ENCODE data around the gene ADAMTS12. TPM values are rescaled to one million over a fixed set of nuclear protein-coding genes. Genes with fewer than 3 reads are reported as not detected.
"Not testable (repeated sequence)": the region's sequence is repeated elsewhere in the genome, so short reads cannot be mapped to it uniquely, and the experiment has no call there.

ADAMTS12 gene
- polyA plus RNA-seq, 1 donor, result 4.2 TPM

DNA sequence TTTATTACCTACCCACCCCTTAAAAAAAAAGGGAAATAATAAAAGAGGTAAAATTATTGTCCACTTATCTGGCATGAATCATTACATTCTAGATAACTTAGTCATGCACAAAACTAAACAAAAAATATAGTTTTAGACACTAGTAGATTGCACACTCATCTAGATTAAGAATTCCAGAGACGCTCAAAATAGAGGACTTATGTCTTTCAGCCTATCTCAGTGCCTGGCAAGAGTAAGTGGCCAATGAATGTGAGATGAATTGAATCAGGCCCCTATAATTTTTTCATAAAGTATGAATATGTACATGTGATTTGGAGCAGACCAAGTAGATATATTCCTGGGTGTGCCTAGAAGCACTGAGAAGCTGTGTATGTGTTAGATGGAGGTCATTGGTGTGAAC is 42.4 kb upstream of the ADAMTS12 start:
- H3K27me3 ChIP-seq (ENCODE audit: control insufficient read depth, insufficient read depth, low read length), result peaks cover 41% of the 10 kb centered on the region
- WGBS (ENCODE audit: insufficient coverage, low lambda C conversion rate), result no CpG with 5 or more reads among the region's 1 CpG
- no peak for DNase-seq

DNA sequence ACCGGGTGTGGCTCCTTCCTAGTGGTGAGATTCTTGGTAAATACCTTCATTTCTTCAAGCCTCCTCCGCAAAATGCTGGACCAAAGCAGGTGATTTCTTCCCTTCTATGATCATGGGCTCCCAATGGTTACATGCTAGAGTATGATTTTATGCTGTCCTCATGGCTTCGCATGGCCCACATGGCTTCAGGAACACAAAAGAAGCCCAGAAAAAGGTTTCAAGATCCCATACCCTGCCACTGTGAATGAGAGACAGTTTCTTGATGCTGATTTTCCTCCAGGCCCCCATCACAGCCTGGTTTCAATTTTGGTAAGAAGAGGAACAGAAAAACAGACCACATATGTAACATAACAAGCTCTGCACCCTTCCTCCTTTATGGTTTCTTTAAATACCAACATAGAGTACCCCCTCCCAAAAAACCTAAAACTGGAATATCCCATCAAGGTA is 42.0 kb upstream of the ADAMTS12 start:
- no peak overlapping the region for H3K4me3 ChIP-seq (ENCODE audit: low read length)
- no peaks in the 10 kb centered on the region for H3K4me1 ChIP-seq (ENCODE audit: control insufficient read depth, insufficient read depth, low read length)
- DNase-seq, result no peak
- peaks cover 37% of the 10 kb centered on the region for H3K27me3 ChIP-seq (ENCODE audit: control insufficient read depth, insufficient read depth, low read length)
- WGBS (ENCODE audit: insufficient coverage, low lambda C conversion rate), result no CpG with 5 or more reads among the region's 3 CpGs
- H3K27ac ChIP-seq (ENCODE audit: low read length), result no peak overlapping the region
- no peaks in the 10 kb centered on the region for H3K36me3 ChIP-seq (ENCODE audit: control insufficient read depth, insufficient read depth, low read length)
- peaks cover 15% of the 10 kb centered on the region for H3K9me3 ChIP-seq (ENCODE audit: control insufficient read depth, low read depth, low read length)

More for the DNA sequence above, 42.4 kb upstream of the ADAMTS12 start:
- H3K4me3 ChIP-seq (ENCODE audit: low read length), result no peak overlapping the region
- H3K4me1 ChIP-seq (ENCODE audit: control insufficient read depth, insufficient read depth, low read length), result no peaks in the 10 kb centered on the region
- peaks cover 15% of the 10 kb centered on the region for H3K9me3 ChIP-seq (ENCODE audit: control insufficient read depth, low read depth, low read length)
- no peaks in the 10 kb centered on the region for H3K36me3 ChIP-seq (ENCODE audit: control insufficient read depth, insufficient read depth, low read length)
- no peak overlapping the region for H3K27ac ChIP-seq (ENCODE audit: low read length)

DNA sequence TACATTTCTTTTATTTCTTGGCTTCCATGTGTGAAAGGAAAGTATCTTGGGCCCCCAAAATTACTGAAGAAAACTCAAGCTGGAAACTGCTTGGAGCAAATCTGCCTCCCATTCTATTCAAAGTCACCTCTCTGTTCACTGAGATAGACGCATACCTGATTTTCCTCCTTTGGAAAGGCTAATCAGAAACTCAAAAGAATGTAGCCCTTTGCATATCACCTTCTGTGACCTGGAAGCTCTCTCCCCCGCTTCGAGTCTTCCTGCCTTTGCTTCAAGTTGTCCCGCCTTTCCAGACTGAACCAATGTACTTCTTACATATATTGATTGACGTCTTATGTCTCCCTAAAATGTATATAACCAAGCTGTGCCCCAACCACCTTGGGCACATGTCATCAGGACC is 39.3 kb upstream of the ADAMTS12 start:
- no peak for DNase-seq
- Histone ChIP-seq H3K4me1 (ENCODE audit: control insufficient read depth, insufficient read depth, low read length) (no peaks in the 10 kb centered on the region), H3K27me3 (ENCODE audit: control insufficient read depth, insufficient read depth, low read length) (peaks cover 11% of the 10 kb centered on the region), H3K36me3 (ENCODE audit: control insufficient read depth, insufficient read depth, low read length) (no peaks in the 10 kb centered on the region), H3K4me3 (ENCODE audit: low read length) (no peak overlapping the region), H3K27ac (ENCODE audit: low read length) (no peak overlapping the region), H3K9me3 (ENCODE audit: control insufficient read depth, low read depth, low read length) (no peaks in the 10 kb centered on the region)
- 81% methylated on average over 3 of the region's 5 CpGs for WGBS (ENCODE audit: insufficient coverage, low lambda C conversion rate)

DNA sequence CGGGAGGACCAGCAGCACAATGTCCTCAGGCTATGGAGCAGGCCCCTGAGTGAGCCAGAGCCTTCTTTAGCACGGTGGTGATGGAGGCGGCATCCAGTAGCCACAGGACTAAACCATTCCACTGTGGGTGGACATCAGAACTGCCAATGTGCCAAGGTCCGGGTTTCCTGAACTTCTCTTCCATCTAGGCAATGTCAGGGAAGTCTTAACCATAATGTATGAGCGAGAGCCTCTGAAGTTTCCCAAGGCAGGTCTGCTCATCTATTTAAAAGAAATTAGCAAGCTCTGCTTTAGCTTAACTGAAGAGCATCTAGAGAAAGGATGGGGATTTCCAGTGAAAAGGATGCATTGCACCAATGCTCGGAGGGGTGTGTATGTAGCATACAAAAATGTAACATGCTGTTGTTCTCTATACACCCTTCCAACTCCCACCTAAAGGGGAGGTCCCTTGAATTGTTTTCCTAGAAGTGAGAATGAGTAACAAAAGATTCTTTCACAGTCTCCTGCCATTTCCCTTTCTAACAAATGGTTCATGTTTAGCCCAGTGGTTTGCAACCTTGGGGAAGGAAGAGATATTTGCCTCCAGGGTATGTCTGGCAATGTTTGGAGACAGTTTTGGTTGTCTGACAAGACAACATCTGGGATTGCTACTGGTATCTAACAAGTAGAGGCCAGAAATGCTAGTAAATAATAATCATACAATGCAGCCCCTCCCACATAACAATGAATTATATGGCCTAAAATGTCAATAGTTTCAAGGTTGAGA is 38.3 kb upstream of the ADAMTS12 start:
- DNase-seq, result no peak
- Histone ChIP-seq H3K27ac (ENCODE audit: low read length) (no peak overlapping the region), H3K4me3 (ENCODE audit: low read length) (no peak overlapping the region), H3K27me3 (ENCODE audit: control insufficient read depth, insufficient read depth, low read length) (peaks cover under 1% of the 10 kb centered on the region), H3K9me3 (ENCODE audit: control insufficient read depth, low read depth, low read length) (no peaks in the 10 kb centered on the region), H3K4me1 (ENCODE audit: control insufficient read depth, insufficient read depth, low read length) (no peaks in the 10 kb centered on the region), H3K36me3 (ENCODE audit: control insufficient read depth, insufficient read depth, low read length) (no peaks in the 10 kb centered on the region)
- WGBS (ENCODE audit: insufficient coverage, low lambda C conversion rate), result no CpG with 5 or more reads among the region's 6 CpGs

DNA sequence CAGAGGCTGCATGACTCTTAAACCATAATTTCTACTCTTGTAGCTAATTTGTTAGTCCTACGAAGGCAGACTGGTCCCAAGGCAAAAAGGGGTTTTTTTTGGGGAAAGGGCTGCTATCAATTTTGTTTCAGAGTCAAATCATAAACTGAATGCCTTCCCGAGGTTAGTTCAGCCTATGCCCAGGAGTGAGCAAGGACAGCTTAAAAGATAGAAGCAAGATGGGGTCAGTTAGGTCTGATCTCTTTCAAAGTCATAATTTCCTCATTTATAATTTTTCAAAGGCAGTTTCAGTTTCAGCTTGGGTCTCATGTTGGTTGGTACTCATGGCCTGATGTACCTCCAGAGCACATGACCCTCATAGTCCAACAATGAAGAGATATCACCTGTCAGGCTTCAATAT is 36.5 kb upstream of the ADAMTS12 start:
- H3K4me1 ChIP-seq (ENCODE audit: control insufficient read depth, insufficient read depth, low read length), result no peaks in the 10 kb centered on the region
- no peaks in the 10 kb centered on the region for H3K9me3 ChIP-seq (ENCODE audit: control insufficient read depth, low read depth, low read length)
- no peaks in the 10 kb centered on the region for H3K36me3 ChIP-seq (ENCODE audit: control insufficient read depth, insufficient read depth, low read length)
- no peaks in the 10 kb centered on the region for H3K27me3 ChIP-seq (ENCODE audit: control insufficient read depth, insufficient read depth, low read length)
- WGBS (ENCODE audit: insufficient coverage, low lambda C conversion rate), result 80% methylated on average over 1 of the region's 2 CpGs
- no peak overlapping the region for H3K27ac ChIP-seq (ENCODE audit: low read length)
- H3K4me3 ChIP-seq (ENCODE audit: low read length), result no peak overlapping the region
- DNase-seq, result no peak

DNA sequence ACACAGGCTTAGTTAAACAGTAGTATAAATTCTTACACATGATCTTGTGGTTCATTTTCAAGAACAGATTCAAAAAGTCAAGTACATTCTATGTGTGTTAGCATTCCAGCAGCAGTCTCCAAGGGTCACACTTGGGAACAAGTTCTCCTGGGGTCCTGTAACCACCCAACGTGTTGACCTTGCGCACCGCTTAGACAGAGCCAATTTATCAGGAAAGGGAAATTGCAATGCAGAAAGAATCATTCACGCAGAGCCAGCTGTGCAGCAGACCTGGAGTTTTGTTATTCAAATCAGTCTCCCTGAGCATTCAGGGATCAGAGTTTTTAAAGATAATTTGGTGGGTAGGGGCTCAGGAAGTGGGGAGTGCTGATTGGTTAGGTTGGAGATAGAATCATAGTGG is 35.9 kb upstream of the ADAMTS12 start:
- WGBS (ENCODE audit: insufficient coverage, low lambda C conversion rate), result no CpG with 5 or more reads among the region's 4 CpGs
- no peak for DNase-seq
- H3K27me3 ChIP-seq (ENCODE audit: control insufficient read depth, insufficient read depth, low read length), result no peaks in the 10 kb centered on the region
- H3K9me3 ChIP-seq (ENCODE audit: control insufficient read depth, low read depth, low read length), result no peaks in the 10 kb centered on the region
- H3K4me1 ChIP-seq (ENCODE audit: control insufficient read depth, insufficient read depth, low read length), result no peaks in the 10 kb centered on the region
- no peak overlapping the region for H3K27ac ChIP-seq (ENCODE audit: low read length)
- no peak overlapping the region for H3K4me3 ChIP-seq (ENCODE audit: low read length)
- H3K36me3 ChIP-seq (ENCODE audit: control insufficient read depth, insufficient read depth, low read length), result no peaks in the 10 kb centered on the region

DNA sequence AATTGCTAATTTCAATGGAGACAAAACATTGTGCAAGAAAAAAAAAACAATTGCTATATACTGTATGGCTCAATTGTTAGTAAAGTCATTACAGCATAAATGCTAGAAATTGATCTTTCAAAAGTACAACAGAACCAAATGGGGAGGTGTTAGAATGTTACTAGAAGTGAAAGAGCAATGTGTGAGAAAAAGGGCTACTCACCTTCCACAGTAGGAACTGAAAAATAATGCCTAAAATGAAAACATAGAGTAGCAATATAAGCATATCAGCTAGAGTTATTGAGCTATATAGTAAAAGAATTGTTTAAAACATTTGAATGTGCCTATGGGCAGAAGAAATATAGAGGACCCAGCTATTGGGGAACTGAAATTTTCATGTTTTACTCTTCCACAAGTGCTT is 33.5 kb upstream of the ADAMTS12 start:
- H3K9me3 ChIP-seq (ENCODE audit: control insufficient read depth, low read depth, low read length), result no peaks in the 10 kb centered on the region
- no peak overlapping the region for H3K4me3 ChIP-seq (ENCODE audit: low read length)
- no peaks in the 10 kb centered on the region for H3K4me1 ChIP-seq (ENCODE audit: control insufficient read depth, insufficient read depth, low read length)
- H3K27ac ChIP-seq (ENCODE audit: low read length), result no peak overlapping the region
- no peaks in the 10 kb centered on the region for H3K27me3 ChIP-seq (ENCODE audit: control insufficient read depth, insufficient read depth, low read length)
- no peaks in the 10 kb centered on the region for H3K36me3 ChIP-seq (ENCODE audit: control insufficient read depth, insufficient read depth, low read length)
- DNase-seq, result no peak

DNA sequence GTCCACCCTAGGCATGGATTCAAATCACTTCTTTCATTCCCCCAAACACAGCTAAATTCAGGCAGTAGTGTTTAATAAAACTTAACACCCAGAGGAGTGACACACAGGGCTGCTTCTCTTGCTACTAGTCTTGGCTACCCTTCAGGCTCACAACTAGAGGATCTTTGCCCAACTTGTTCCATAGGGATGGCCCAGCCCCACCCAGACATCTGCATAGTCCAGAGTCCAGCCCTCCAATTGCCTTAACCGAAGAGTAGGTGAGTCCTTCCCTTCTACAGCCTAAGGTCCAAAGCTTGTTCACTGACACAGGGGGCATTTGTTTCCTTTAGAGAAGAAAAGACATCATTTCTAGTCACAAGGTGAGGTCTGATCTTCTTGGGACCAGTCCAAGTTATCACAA is 29.2 kb upstream of the ADAMTS12 start:
- no CpG with 5 or more reads among the region's 1 CpG for WGBS (ENCODE audit: insufficient coverage, low lambda C conversion rate)
- no peaks in the 10 kb centered on the region for H3K27me3 ChIP-seq (ENCODE audit: control insufficient read depth, insufficient read depth, low read length)
- H3K27ac ChIP-seq (ENCODE audit: low read length), result no peak overlapping the region
- H3K4me1 ChIP-seq (ENCODE audit: control insufficient read depth, insufficient read depth, low read length), result no peaks in the 10 kb centered on the region
- H3K36me3 ChIP-seq (ENCODE audit: control insufficient read depth, insufficient read depth, low read length), result no peaks in the 10 kb centered on the region
- H3K4me3 ChIP-seq (ENCODE audit: low read length), result no peak overlapping the region
- DNase-seq, result peak in 1 of 2 donors; percentile 14
- no peaks in the 10 kb centered on the region for H3K9me3 ChIP-seq (ENCODE audit: control insufficient read depth, low read depth, low read length)

DNA sequence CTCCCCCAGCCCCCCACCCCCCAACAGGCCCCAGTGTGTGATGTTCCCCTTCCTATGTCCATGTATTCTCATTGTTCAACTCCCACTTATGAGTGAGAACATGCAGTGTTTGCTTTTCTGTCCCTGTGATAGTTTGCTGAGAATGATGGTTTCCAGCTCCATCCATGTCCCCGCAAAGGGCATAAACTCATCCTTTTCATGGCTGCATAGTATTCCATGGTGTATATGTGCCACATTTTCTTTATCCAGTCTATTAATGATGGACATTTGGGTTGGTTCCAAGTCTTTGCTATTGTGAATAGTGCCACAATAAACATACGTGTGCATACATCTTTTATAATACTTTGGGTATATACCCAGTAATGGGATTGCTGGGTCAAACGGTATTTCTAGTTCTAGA is 23.1 kb upstream of the ADAMTS12 start:
- not testable (repeated sequence) for DNase-seq; H3K27ac ChIP-seq (ENCODE audit: low read length); H3K9me3 ChIP-seq (ENCODE audit: control insufficient read depth, low read depth, low read length); H3K36me3 ChIP-seq (ENCODE audit: control insufficient read depth, insufficient read depth, low read length); H3K27me3 ChIP-seq (ENCODE audit: control insufficient read depth, insufficient read depth, low read length); H3K4me3 ChIP-seq (ENCODE audit: low read length); H3K4me1 ChIP-seq (ENCODE audit: control insufficient read depth, insufficient read depth, low read length)
- no CpG with 5 or more reads among the region's 3 CpGs for WGBS (ENCODE audit: insufficient coverage, low lambda C conversion rate)

DNA sequence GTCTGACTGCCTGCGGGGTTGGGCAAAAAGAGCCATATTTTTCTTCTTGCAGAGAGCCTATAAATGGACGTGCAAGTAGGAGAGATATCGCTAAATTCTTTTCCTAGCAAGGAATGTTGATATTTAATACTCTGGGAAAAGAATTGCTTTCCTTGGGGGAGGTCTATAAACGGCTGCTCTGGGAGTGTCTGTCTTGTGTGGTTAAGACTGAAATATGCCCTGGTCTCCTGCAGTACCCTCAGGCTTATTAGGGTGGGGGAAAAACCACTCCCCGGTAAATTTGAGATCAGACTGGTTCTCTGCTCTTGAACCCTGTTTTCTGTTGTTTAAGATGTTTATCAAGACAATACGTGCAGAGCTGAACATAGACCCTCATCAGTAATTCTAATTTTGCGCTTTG is 14.5 kb upstream of the ADAMTS12 start:
- H3K4me3 ChIP-seq (ENCODE audit: low read length); H3K27me3 ChIP-seq (ENCODE audit: control insufficient read depth, insufficient read depth, low read length); H3K36me3 ChIP-seq (ENCODE audit: control insufficient read depth, insufficient read depth, low read length); H3K4me1 ChIP-seq (ENCODE audit: control insufficient read depth, insufficient read depth, low read length); H3K9me3 ChIP-seq (ENCODE audit: control insufficient read depth, low read depth, low read length); H3K27ac ChIP-seq (ENCODE audit: low read length); DNase-seq: not testable (repeated sequence)
- WGBS (ENCODE audit: insufficient coverage, low lambda C conversion rate), result 84% methylated on average over 3 of the region's 7 CpGs

DNA sequence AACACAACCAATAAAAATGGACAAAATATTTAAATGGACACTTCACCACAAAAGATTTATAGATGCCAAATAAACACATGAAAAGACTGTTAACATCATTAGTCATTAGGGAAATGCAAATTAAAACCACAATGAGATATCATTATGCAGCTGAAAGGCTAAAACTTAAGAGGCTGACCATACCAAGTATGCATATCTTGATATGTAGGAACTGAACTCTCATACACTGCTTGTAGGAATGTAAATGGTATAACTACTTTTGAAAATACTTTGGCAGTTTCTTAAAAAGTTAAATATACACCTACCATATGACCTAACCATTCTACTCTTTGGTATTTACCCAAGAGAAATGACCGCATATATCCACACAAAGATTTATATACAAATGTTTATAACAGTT is 13.6 kb upstream of the ADAMTS12 start:
- no CpG with 5 or more reads among the region's 1 CpG for WGBS (ENCODE audit: insufficient coverage, low lambda C conversion rate)
- Histone ChIP-seq H3K27ac (ENCODE audit: low read length) (no peak overlapping the region), H3K4me1 (ENCODE audit: control insufficient read depth, insufficient read depth, low read length) (no peaks in the 10 kb centered on the region), H3K4me3 (ENCODE audit: low read length) (no peak overlapping the region), H3K9me3 (ENCODE audit: control insufficient read depth, low read depth, low read length) (peaks cover 4% of the 10 kb centered on the region), H3K27me3 (ENCODE audit: control insufficient read depth, insufficient read depth, low read length) (no peaks in the 10 kb centered on the region), H3K36me3 (ENCODE audit: control insufficient read depth, insufficient read depth, low read length) (no peaks in the 10 kb centered on the region)
- no peak for DNase-seq

All from large intestine (tissue), 3 donors.